Ishikawa (cell line): ENCODE measurements around the gene SGK1.

Source experiments
- CEBPB ChIP-seq: IDR thresholded peaks from 2 replicates; pipeline ENCODE4 v1.6.1; 2012
- CREB1 ChIP-seq: IDR thresholded peaks from 2 replicates; pipeline ENCODE4 v1.6.1; 2012; ENCODE audit warnings: low read depth
- EGR1 ChIP-seq: IDR thresholded peaks from 2 replicates; pipeline ENCODE4 v1.6.1; 2012
- EP300 ChIP-seq: IDR thresholded peaks from 2 replicates; pipeline ENCODE4 v1.6.1; 2012; ENCODE audit warnings: borderline replicate concordance
- FOXM1 ChIP-seq: IDR thresholded peaks from 2 replicates; pipeline ENCODE4 v1.6.1; 2012; ENCODE audit warnings: low read depth, borderline replicate concordance
- NFIC ChIP-seq: IDR thresholded peaks from 2 replicates; pipeline ENCODE4 v1.6.1; 2012
- RAD21 ChIP-seq: IDR thresholded peaks from 2 replicates; pipeline ENCODE4 v1.6.1; 2012; ENCODE audit warnings: low read depth
- TAF1 ChIP-seq: IDR thresholded peaks from 2 replicates; pipeline ENCODE4 v1.6.1; 2012; ENCODE audit warnings: low read depth, mild to moderate bottlenecking
- TCF12 ChIP-seq: IDR thresholded peaks from 2 replicates; pipeline ENCODE4 v1.6.1; 2012; ENCODE audit warnings: low read depth
- TEAD4 ChIP-seq: IDR thresholded peaks from 2 replicates; pipeline ENCODE4 v1.6.1; 2012
- USF1 ChIP-seq: IDR thresholded peaks from 2 replicates; pipeline ENCODE4 v1.6.1; 2012
- YY1 ChIP-seq: IDR thresholded peaks from 2 replicates; pipeline ENCODE4 v1.6.1; 2012; ENCODE audit warnings: low read depth
- ZBTB7A ChIP-seq: IDR thresholded peaks from 2 replicates; pipeline ENCODE4 v1.6.1; 2012; ENCODE audit warnings: low read depth
- TF ChIP-seq, protein P1 (sequence below): IDR thresholded peaks from 2 replicates; pipeline ENCODE4 v1.6.1; 2012
- TF ChIP-seq, protein P2 (sequence below): IDR thresholded peaks from 2 replicates; pipeline ENCODE4 v1.6.1; 2012; ENCODE audit warnings: low read depth, mild to moderate bottlenecking

The SGK1 gene

GRCh38 chr6:134250776-134251175 is 67.1 kb downstream of the SGK1 start:
- TF ChIP-seq ZBTB7A (no peak), TEAD4 (no peak)

- TF ChIP-seq EGR1: no peak
- no peak for TF ChIP-seq YY1
- no peak for TF ChIP-seq TEAD4
- no peak for TF ChIP-seq FOXM1
- TF ChIP-seq, protein P1, sequence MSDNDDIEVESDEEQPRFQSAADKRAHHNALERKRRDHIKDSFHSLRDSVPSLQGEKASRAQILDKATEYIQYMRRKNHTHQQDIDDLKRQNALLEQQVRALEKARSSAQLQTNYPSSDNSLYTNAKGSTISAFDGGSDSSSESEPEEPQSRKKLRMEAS: no peak
Measured at GRCh38 chr6:134249759-134250602, 67.9 kb downstream of the SGK1 start.

DNA sequence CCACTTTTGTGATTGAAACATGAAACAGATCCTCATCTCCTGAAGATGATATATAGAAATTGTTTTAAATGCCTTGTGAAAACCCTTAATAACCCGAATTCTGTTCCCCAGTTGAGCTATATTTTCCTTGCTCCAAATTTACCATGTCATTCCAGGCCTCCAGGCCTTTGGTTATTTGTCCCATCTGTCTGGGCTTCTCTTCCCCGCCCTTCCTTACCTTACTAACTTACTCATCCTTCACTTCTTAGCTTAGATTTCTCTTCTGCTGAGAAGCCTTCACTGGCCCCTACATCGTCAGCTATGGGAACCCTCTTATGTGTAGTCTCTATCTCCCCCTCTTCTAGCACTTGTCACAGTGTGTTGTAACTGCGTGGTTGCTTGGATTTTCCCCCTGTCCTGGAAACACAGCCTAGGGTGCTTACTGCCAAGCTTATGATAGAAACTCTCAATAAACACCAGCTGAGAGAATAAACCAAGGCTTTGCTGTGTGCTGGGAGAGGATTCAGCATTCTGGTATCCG is 68.6 kb downstream of the SGK1 start:
- no peak for TF ChIP-seq TEAD4
- TF ChIP-seq CEBPB: no peak
- no peak for TF ChIP-seq YY1
- no peak for TF ChIP-seq EP300
- TF ChIP-seq RAD21: no peak
- no peak for TF ChIP-seq ZBTB7A
- TF ChIP-seq NFIC: no peak
- no peak for TF ChIP-seq EGR1

GRCh38 chr6:134247844-134248580 is 69.9 kb downstream of the SGK1 start:
- TF ChIP-seq YY1: no peak
- TF ChIP-seq ZBTB7A: no peak
- TF ChIP-seq CREB1: no peak
- TF ChIP-seq EP300: no peak
- TF ChIP-seq FOXM1: no peak
- TF ChIP-seq TCF12: no peak
- TF ChIP-seq, protein P2, sequence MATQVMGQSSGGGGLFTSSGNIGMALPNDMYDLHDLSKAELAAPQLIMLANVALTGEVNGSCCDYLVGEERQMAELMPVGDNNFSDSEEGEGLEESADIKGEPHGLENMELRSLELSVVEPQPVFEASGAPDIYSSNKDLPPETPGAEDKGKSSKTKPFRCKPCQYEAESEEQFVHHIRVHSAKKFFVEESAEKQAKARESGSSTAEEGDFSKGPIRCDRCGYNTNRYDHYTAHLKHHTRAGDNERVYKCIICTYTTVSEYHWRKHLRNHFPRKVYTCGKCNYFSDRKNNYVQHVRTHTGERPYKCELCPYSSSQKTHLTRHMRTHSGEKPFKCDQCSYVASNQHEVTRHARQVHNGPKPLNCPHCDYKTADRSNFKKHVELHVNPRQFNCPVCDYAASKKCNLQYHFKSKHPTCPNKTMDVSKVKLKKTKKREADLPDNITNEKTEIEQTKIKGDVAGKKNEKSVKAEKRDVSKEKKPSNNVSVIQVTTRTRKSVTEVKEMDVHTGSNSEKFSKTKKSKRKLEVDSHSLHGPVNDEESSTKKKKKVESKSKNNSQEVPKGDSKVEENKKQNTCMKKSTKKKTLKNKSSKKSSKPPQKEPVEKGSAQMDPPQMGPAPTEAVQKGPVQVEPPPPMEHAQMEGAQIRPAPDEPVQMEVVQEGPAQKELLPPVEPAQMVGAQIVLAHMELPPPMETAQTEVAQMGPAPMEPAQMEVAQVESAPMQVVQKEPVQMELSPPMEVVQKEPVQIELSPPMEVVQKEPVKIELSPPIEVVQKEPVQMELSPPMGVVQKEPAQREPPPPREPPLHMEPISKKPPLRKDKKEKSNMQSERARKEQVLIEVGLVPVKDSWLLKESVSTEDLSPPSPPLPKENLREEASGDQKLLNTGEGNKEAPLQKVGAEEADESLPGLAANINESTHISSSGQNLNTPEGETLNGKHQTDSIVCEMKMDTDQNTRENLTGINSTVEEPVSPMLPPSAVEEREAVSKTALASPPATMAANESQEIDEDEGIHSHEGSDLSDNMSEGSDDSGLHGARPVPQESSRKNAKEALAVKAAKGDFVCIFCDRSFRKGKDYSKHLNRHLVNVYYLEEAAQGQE: no peak
- no peak for TF ChIP-seq TAF1
- TF ChIP-seq RAD21: no peak
- TF ChIP-seq EGR1: no peak
- no peak for TF ChIP-seq USF1
- no peak for TF ChIP-seq NFIC
- no peak for TF ChIP-seq CEBPB
- no peak for TF ChIP-seq TEAD4
- TF ChIP-seq, protein P1: no peak

- TF ChIP-seq, protein P1: no peak
- TF ChIP-seq RAD21 (no peak), TAF1 (no peak), TEAD4 (no peak), EGR1 (no peak), EP300 (no peak), CREB1 (no peak), USF1 (no peak), CEBPB (no peak), NFIC (no peak)
- TF ChIP-seq, protein P2: no peak
Measured at GRCh38 chr6:134247231-134247833, 70.6 kb downstream of the SGK1 start.
